OCI-LY7 (cell line): ENCODE measurements around the gene KRTAP5-4.

Source experiments
- CTCF ChIP-seq: fragments of 200-600 bp; sonication (generic); conservative IDR thresholded peaks from 2 replicates; pipeline ENCODE4 v1.5.1; 2014; ENCODE audit warnings: mild to moderate bottlenecking, antibody characterized with exemption, low read length, moderate library complexity, mixed read lengths
- EZH2phosphoT487 ChIP-seq: fragments of 200-600 bp; sonication (generic); IDR thresholded peaks from 2 replicates; pipeline ENCODE4 v1.6.1; 2018; ENCODE audit warnings: low read depth, borderline replicate concordance, mild to moderate bottlenecking, mixed run types, antibody characterized with exemption, low read length, moderate library complexity, mixed read lengths

- TF ChIP-seq CTCF (no peak), EZH2phosphoT487 (no peak)
Observed at GRCh38 chr11:1572197-1573076, 49.5 kb downstream of the KRTAP5-4 start, which contains the start of gene DUSP8.
